ENCODE data around the gene TRPV5.

GRCh38 chr7:142960955-142961512 is 27.5 kb upstream of the TRPV5 start:
- no peak for TF ChIP-seq FOXM1 (IDR thresholded peaks at IDR 0.05; ENCODE audit: borderline replicate concordance)
- no peak for TF ChIP-seq ZNF384 (IDR thresholded peaks at IDR 0.05)
- no peak for TF ChIP-seq LEF1 (IDR thresholded peaks at IDR 0.05; ENCODE audit: borderline replicate concordance)
- TF ChIP-seq ARNT (IDR thresholded peaks at IDR 0.05) = no peak
- TF ChIP-seq ELF4 (IDR thresholded peaks at IDR 0.05) = no peak
